Natural killer cell (primary cell): ENCODE results near the gene ODAD3. TPM values are rescaled to one million over a fixed set of nuclear protein-coding genes. Genes with fewer than 3 reads are reported as not detected.
A peak's percentile ranks its signal among the peaks of the same experiment; 100 is the strongest.

Source experiments
- ATAC-seq, 3 donors: fragments of 150-1000 bp in 2 of 3; fragments of 200-7000 bp in 1 of 3; cut with Tn5 transposase; 1 replicate in 1 of 3; 2 replicates in 2 of 3; pipeline ENCODE4 v1.10.0; 2021; ENCODE audit warnings: mild to moderate bottlenecking in 2 of 3, moderate library complexity in 2 of 3
- DNase-seq, 2 donors: peaks; one replicate each; pipeline versions ENCODE4 v3.0.0 to v3.0.0-alpha.2; 2013 to 2021; ENCODE audit warnings: mixed read lengths in 1 of 2
- H3K27ac ChIP-seq: one replicate; pipeline ENCODE4 v1.5.1; 2013; ENCODE audit warnings: mild to moderate bottlenecking, low read length
- H3K27me3 ChIP-seq: one replicate; pipeline ENCODE4 v1.6.1; 2013; ENCODE audit warnings: low read length; ENCODE audit not compliant: control insufficient read depth, insufficient read depth
- H3K36me3 ChIP-seq: one replicate; pipeline ENCODE4 v1.6.1; 2013; ENCODE audit warnings: low read length; ENCODE audit not compliant: control insufficient read depth, insufficient read depth
- H3K4me1 ChIP-seq: one replicate; pipeline ENCODE4 v1.6.1; 2013; ENCODE audit warnings: low read length; ENCODE audit not compliant: control insufficient read depth, insufficient read depth
- H3K4me3 ChIP-seq: one replicate; pipeline ENCODE4 v1.5.1; 2013; ENCODE audit warnings: low read length
- H3K9me3 ChIP-seq: one replicate; pipeline ENCODE4 v1.6.1; 2013; ENCODE audit warnings: low read length; ENCODE audit not compliant: control insufficient read depth, insufficient read depth
- H3K27ac Mint-ChIP-seq, 2 donors: one replicate each; pipeline ENCODE4 v1.8.0; 2022; ENCODE audit warnings: mild to moderate bottlenecking in 2 of 2, mixed read lengths in 2 of 2, moderate library complexity in 1 of 2
- H3K27me3 Mint-ChIP-seq, 2 donors: one replicate each; pipeline ENCODE4 v1.8.0; 2022; ENCODE audit warnings: low read depth in 2 of 2, mixed read lengths in 2 of 2
- H3K36me3 Mint-ChIP-seq: one replicate; pipeline ENCODE4 v1.8.0; 2022; ENCODE audit warnings: mixed read lengths
- H3K4me1 Mint-ChIP-seq, 2 donors: one replicate each; pipeline ENCODE4 v1.8.0; 2022; ENCODE audit warnings: mixed read lengths in 2 of 2
- H3K4me3 Mint-ChIP-seq: one replicate; pipeline ENCODE4 v1.8.0; 2022; ENCODE audit warnings: mild to moderate bottlenecking, moderate library complexity, mixed read lengths
- H3K9me3 Mint-ChIP-seq, 2 donors: one replicate each; pipeline ENCODE4 v1.8.0; 2022; ENCODE audit warnings: mixed read lengths in 2 of 2
- WGBS: methylation state at CpG from one replicate; pipeline ENCODE4 v1.1.7; 2013; ENCODE audit warnings: missing lambda C conversion rate; ENCODE audit not compliant: insufficient coverage; 5-methylcytosine and 5-hydroxymethylcytosine counted together
- intact Hi-C: fragments of 100-400 bp; cut with micrococcal nuclease; formaldehyde crosslinking; loops from one replicate; pipeline ENCODE4 v1.14.2; 2022
- total RNA-seq, 4 donors: library from RNA; stranded (reverse); fragments of 120-200 nt in 1 of 4; gene quantifications; one replicate each; pipeline versions ENCODE4 v1.2.3 to v1.2.4, GENCODE V29; 2013 to 2022
- TF ChIP-seq, protein P1 (sequence below): fragments of 200-600 bp; IDR thresholded peaks from one replicate; pipeline ENCODE4 v1.8.0; 2022; ENCODE audit warnings: antibody characterized with exemption

ODAD3 gene
- total RNA-seq, 3 donors from 2014 or later (not counting 1 experiment from before 2014, with no cell fraction given), result not detected

DNA sequence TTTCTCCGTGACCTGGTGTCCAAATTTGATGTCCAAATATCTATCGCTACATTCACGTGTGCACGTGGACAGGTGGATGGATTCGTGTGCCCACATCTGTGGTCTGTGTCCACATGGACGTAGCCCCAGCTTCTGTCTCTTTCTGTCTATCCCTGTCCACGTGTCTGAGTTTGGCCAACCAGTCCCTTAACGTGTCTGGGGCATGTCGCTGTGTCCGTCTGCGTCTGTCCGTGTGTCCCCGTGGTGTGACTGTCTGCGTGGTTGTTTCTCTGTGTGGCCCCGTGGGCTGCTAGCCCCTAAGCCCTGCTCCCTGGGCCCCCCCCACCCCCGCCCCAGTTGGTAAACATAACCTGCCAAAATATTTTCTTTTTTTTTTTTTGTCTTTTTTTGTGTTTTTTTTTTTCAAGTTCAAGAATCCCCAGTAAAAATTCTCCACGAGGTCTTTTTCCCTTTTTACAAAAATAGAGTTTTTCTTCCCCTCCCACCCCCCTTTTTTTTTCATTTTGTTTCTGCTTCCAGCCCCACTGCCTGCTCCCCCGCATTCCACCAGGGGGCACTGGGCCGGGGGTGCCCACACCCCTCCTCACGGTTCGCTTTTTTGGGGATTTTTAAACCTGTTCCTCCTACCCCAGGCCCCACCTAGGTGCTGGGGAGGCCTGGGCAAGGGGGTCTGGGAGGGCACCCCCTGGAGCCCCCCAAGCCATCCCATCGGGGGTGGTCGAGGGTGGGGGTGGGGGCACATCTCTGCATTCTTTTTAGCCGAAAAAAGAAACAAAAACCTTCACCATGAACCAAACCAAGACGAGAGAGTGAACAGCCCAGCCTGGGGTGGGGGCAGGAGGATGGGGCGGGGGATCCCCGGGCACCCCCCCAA, 18.8 kb upstream of the ODAD3 start:
- no peaks in the 10 kb centered on the region for H3K27me3 Mint-ChIP-seq
- Histone ChIP-seq H3K27ac (no peak overlapping the region), H3K36me3 (peaks cover 10% of the 10 kb centered on the region), H3K9me3 (no peaks in the 10 kb centered on the region), H3K4me1 (no peaks in the 10 kb centered on the region), H3K27me3 (no peaks in the 10 kb centered on the region), H3K4me3 (no peak overlapping the region)
- H3K36me3 Mint-ChIP-seq, result no peaks in the 10 kb centered on the region
- H3K27ac Mint-ChIP-seq, result no peak overlapping the region
- H3K9me3 Mint-ChIP-seq, result no peaks in the 10 kb centered on the region
- H3K4me1 Mint-ChIP-seq, result no peaks in the 10 kb centered on the region
- peak in 1 of 2 donors; percentile 47 for DNase-seq
- TF ChIP-seq, protein P1, sequence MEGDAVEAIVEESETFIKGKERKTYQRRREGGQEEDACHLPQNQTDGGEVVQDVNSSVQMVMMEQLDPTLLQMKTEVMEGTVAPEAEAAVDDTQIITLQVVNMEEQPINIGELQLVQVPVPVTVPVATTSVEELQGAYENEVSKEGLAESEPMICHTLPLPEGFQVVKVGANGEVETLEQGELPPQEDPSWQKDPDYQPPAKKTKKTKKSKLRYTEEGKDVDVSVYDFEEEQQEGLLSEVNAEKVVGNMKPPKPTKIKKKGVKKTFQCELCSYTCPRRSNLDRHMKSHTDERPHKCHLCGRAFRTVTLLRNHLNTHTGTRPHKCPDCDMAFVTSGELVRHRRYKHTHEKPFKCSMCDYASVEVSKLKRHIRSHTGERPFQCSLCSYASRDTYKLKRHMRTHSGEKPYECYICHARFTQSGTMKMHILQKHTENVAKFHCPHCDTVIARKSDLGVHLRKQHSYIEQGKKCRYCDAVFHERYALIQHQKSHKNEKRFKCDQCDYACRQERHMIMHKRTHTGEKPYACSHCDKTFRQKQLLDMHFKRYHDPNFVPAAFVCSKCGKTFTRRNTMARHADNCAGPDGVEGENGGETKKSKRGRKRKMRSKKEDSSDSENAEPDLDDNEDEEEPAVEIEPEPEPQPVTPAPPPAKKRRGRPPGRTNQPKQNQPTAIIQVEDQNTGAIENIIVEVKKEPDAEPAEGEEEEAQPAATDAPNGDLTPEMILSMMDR, result no peak
- ATAC-seq, result no peak
- 69% methylated on average over 19 of the region's 27 CpGs for WGBS
- no peak overlapping the region for H3K4me3 Mint-ChIP-seq
- intact Hi-C loops, result no loop called here

DNA sequence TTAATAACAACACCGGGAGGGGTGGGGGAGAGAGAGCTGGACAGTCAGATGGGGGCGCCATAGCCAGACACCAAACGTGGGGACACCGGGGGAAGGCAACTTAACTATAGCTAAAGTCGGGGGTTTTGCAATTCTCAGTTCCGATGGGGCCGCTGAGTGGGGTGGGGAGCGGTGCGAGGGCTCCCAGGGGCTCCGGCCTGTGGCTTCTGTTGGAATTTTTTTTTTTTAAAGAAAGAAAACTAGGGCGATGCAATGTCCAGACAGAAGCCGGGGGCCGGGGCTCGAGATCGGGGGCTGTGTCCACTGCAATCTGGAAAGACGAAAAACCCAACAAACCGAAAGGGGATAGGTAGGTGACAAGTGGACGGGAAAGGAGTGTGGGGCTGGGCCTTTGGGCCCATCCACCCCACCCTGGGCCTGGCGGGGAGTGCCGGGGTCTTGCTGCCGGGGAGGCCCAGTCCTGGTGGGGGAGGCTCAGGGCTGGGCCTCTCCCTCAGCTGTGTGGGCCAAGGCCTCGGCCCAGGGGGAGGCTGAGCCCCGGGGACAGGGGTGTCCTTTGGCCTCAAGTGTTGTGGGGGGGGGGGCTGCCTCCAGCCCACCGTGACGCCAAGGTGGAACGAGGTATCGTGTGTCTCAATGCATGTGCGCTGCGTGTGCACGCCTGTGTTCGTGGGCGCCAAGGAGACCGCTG, 17.8 kb upstream of the ODAD3 start:
- Mint-ChIP-seq H3K9me3 (no peaks in the 10 kb centered on the region), H3K36me3 (no peaks in the 10 kb centered on the region), H3K4me3 (no peak overlapping the region), H3K27ac (no peak overlapping the region), H3K27me3 (no peaks in the 10 kb centered on the region), H3K4me1 (no peaks in the 10 kb centered on the region)
- H3K27me3 ChIP-seq, result no peaks in the 10 kb centered on the region
- WGBS, result 88% methylated on average over 33 of the region's 33 CpGs
- intact Hi-C loops, result no loop called here
- no peak for DNase-seq
- no peak overlapping the region for H3K27ac ChIP-seq
- no peak for ATAC-seq
- TF ChIP-seq, protein P1, result no peak
- no peaks in the 10 kb centered on the region for H3K4me1 ChIP-seq
- H3K36me3 ChIP-seq, result peaks cover 19% of the 10 kb centered on the region
- H3K4me3 ChIP-seq, result no peak overlapping the region
- no peaks in the 10 kb centered on the region for H3K9me3 ChIP-seq

DNA sequence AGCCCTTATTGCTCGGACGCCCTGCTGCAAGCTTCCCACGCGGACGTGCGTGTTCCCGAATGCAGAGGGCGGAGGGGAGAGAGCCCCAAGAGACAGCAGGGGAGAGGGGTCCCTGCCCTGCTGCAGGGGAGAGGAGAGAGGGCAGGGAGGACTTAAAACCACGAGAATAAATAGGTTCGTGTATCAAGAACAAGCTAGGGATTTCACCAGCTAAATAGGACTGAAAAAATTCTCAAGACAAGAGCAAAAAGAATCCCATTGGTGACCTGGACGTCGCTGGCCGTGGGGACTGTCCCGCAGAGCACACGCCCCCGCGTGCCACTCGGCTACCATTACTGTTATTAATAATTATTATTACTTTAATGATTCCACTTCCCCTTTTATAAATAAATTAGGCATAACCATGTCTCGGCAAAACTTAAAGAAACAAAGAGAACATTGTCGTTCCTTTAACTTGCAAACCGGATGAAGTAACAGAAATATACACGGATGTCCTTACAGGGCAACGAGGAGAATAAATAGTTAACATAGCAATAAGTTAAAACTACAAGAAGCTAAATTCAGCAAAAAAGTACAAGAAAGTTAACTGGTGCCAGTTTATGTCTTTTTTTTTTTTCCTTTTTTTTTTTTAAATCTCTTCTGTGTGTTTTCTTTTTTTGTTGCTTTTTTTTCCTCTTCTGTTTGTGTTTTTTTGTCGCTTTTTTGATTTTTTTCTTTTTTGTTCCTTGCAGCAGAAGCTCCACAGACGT, 17.1 kb upstream of the ODAD3 start:
- no peaks in the 10 kb centered on the region for H3K9me3 ChIP-seq
- H3K27me3 ChIP-seq, result no peaks in the 10 kb centered on the region
- Mint-ChIP-seq H3K27ac (no peak overlapping the region), H3K4me3 (no peak overlapping the region), H3K36me3 (no peaks in the 10 kb centered on the region), H3K9me3 (no peaks in the 10 kb centered on the region), H3K4me1 (no peaks in the 10 kb centered on the region), H3K27me3 (no peaks in the 10 kb centered on the region)
- H3K36me3 ChIP-seq, result peaks cover 26% of the 10 kb centered on the region
- DNase-seq (no peak), ATAC-seq (no peak)
- no peaks in the 10 kb centered on the region for H3K4me1 ChIP-seq
- intact Hi-C loops, result no loop called here
- H3K4me3 ChIP-seq, result no peak overlapping the region
- 70% methylated on average over 19 of the region's 25 CpGs for WGBS
- TF ChIP-seq, protein P1, result no peak
- no peak overlapping the region for H3K27ac ChIP-seq
